HL-60 (cell line): ENCODE data around the gene PRKAR2B.
A peak's percentile ranks its signal among the peaks of the same experiment; 100 is the strongest.

Source experiments
- DNase-seq, 2 experiments: peaks; one replicate each; pipeline ENCODE4 v3.0.0-alpha.2; 2010 to 2020; ENCODE audit warnings: low read depth in 1 of 2, low spot score in 1 of 2
- H3K27ac ChIP-seq: fragments of 250-450 bp; sonication (Bioruptor Pico); replicated peaks from 2 replicates; pipeline ENCODE4 v1.5.1; 2020; ENCODE audit warnings: mild to moderate bottlenecking, moderate library complexity
- H3K27me3 ChIP-seq: fragments of 250-450 bp; sonication (Bioruptor Pico); 2 replicates; pipeline ENCODE4 v1.5.1; 2021; ENCODE audit warnings: mild to moderate bottlenecking, moderate library complexity; ENCODE audit not compliant: insufficient read depth, poor library complexity, severe bottlenecking
- H3K4me3 ChIP-seq: replicated peaks from 2 replicates; pipeline ENCODE4 v1.5.1; 2011; ENCODE audit warnings: mild to moderate bottlenecking, control low read depth, low read length; ENCODE audit not compliant: insufficient read depth
- GABPA ChIP-seq: IDR thresholded peaks from 2 replicates; pipeline ENCODE4 v1.6.1; 2012; ENCODE audit warnings: low read depth
- POLR2AphosphoS5 ChIP-seq: IDR thresholded peaks from 2 replicates; pipeline ENCODE4 v1.6.1; 2012; ENCODE audit warnings: low read depth
- SPI1 ChIP-seq: IDR thresholded peaks from 2 replicates; pipeline ENCODE4 v1.6.1; 2012; ENCODE audit warnings: low read depth, mild to moderate bottlenecking, borderline replicate concordance
- TF ChIP-seq, protein P1 (sequence below): IDR thresholded peaks from one replicate; pipeline ENCODE4 v1.5.1; 2011; ENCODE audit warnings: low read length, control low read depth, inconsistent platforms; ENCODE audit not compliant: insufficient read depth
- TF ChIP-seq, protein P2 (sequence below): IDR thresholded peaks from 2 replicates; pipeline ENCODE4 v1.6.1; 2012; ENCODE audit warnings: low read depth; ENCODE audit not compliant: insufficient replicate concordance

The PRKAR2B gene

DNA sequence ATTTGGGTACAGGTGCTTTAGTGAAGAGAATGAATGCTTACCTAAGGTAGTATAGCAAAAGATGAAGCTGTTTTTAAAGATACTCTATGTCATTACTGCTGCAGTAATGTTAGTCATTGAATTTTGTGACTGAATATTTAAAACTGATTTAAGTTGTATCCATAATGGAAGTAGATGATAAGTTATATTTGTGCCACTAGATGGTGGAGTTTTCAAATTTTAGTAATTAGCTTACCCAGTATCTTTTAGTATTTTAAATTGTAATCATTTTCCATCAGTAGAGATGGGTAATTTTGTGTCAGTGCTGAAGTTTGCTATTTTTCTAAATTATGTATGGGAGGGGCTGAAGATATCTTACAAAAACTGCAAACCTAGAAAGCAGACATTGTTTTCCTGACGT is 149.5 kb downstream of the PRKAR2B start:
- TF ChIP-seq, protein P1, sequence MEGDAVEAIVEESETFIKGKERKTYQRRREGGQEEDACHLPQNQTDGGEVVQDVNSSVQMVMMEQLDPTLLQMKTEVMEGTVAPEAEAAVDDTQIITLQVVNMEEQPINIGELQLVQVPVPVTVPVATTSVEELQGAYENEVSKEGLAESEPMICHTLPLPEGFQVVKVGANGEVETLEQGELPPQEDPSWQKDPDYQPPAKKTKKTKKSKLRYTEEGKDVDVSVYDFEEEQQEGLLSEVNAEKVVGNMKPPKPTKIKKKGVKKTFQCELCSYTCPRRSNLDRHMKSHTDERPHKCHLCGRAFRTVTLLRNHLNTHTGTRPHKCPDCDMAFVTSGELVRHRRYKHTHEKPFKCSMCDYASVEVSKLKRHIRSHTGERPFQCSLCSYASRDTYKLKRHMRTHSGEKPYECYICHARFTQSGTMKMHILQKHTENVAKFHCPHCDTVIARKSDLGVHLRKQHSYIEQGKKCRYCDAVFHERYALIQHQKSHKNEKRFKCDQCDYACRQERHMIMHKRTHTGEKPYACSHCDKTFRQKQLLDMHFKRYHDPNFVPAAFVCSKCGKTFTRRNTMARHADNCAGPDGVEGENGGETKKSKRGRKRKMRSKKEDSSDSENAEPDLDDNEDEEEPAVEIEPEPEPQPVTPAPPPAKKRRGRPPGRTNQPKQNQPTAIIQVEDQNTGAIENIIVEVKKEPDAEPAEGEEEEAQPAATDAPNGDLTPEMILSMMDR, result no peak
- TF ChIP-seq, protein P2, sequence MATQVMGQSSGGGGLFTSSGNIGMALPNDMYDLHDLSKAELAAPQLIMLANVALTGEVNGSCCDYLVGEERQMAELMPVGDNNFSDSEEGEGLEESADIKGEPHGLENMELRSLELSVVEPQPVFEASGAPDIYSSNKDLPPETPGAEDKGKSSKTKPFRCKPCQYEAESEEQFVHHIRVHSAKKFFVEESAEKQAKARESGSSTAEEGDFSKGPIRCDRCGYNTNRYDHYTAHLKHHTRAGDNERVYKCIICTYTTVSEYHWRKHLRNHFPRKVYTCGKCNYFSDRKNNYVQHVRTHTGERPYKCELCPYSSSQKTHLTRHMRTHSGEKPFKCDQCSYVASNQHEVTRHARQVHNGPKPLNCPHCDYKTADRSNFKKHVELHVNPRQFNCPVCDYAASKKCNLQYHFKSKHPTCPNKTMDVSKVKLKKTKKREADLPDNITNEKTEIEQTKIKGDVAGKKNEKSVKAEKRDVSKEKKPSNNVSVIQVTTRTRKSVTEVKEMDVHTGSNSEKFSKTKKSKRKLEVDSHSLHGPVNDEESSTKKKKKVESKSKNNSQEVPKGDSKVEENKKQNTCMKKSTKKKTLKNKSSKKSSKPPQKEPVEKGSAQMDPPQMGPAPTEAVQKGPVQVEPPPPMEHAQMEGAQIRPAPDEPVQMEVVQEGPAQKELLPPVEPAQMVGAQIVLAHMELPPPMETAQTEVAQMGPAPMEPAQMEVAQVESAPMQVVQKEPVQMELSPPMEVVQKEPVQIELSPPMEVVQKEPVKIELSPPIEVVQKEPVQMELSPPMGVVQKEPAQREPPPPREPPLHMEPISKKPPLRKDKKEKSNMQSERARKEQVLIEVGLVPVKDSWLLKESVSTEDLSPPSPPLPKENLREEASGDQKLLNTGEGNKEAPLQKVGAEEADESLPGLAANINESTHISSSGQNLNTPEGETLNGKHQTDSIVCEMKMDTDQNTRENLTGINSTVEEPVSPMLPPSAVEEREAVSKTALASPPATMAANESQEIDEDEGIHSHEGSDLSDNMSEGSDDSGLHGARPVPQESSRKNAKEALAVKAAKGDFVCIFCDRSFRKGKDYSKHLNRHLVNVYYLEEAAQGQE, result no peak
- no peak for TF ChIP-seq POLR2AphosphoS5
- no peak for TF ChIP-seq GABPA
- TF ChIP-seq SPI1, result no peak
- no peak overlapping the region for H3K27ac ChIP-seq
- H3K27me3 ChIP-seq, result no peaks in the 10 kb centered on the region
- DNase-seq, result no peak
- H3K4me3 ChIP-seq, result no peak overlapping the region

- Histone ChIP-seq H3K27ac (no peak overlapping the region), H3K4me3 (no peak overlapping the region), H3K27me3 (no peaks in the 10 kb centered on the region)
- no peak for DNase-seq
- TF ChIP-seq SPI1, result no peak
- no peak for TF ChIP-seq GABPA
- no peak for TF ChIP-seq POLR2AphosphoS5
- TF ChIP-seq, protein P1, result no peak
- TF ChIP-seq, protein P2, result no peak
Observed at GRCh38 chr7:107196834-107197610, 152.5 kb downstream of the PRKAR2B start.

DNA sequence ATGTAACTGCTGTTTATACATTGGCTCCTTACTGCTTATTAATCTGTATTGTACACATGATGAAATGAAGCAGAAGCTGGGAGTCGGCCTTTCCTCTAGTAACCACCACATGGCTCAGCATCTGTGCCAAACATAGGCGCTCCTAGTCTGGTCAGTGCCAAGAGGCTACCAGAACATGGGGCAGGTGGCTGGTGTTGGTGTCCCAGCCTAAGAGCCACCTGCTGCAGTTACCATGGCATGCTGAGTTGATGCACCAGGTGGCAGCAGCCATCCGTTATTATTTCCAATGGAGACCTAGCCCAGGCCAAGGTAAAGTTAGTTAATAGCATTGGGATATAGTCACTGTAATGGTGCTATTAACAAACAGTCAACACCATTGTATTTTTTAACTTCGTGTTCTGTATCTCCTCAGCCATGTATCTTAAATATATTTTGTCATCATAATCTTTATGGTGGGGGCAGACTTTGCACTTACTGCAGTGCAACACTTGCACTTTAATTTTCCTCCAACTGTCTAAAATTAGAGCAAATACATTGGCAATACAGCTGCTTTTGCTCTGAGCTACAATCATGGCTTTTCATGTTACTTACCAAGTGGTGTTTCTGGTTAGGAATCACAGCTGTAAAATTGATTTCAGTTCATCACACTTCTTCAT is 157.4 kb downstream of the PRKAR2B start:
- DNase-seq, result peak in 1 of 2 experiments; percentile 25
- Histone ChIP-seq H3K27ac (no peak overlapping the region), H3K27me3 (no peaks in the 10 kb centered on the region), H3K4me3 (no peak overlapping the region)
- TF ChIP-seq GABPA (no peak), POLR2AphosphoS5 (no peak), SPI1 (no peak)
- TF ChIP-seq, protein P1, result no peak
